Lung (tissue), 12 donors: ENCODE measurements around the gene COL11A1. TPM values are rescaled to one million over a fixed set of nuclear protein-coding genes. Genes with fewer than 3 reads are reported as not detected.

ENCODE experiments used
- ATAC-seq: fragments of 200-7000 bp; cut with Tn5 transposase; one replicate; pipeline ENCODE4 v1.9.1; 2020; ENCODE audit warnings: moderate number of reproducible peaks; ENCODE audit not compliant: insufficient read depth, low FRiP score
- DNase-seq, 3 donors: peaks; one replicate each; pipeline ENCODE4 v3.0.0-alpha.2; 2013 to 2017
- H3K27ac ChIP-seq, 2 donors: one replicate each; pipeline ENCODE4 v1.5.1; 2013; ENCODE audit warnings: mild to moderate bottlenecking in 2 of 2, moderate library complexity in 2 of 2, control low read depth in 1 of 2, inconsistent platforms in 1 of 2, low read depth in 1 of 2, low read length in 1 of 2
- H3K27me3 ChIP-seq, 3 donors: one replicate each; pipeline ENCODE4 v1.5.1; 2013; ENCODE audit warnings: low read length in 2 of 3; ENCODE audit not compliant: control insufficient read depth in 3 of 3, insufficient read depth in 3 of 3
- H3K36me3 ChIP-seq, 4 donors: one replicate each; pipeline ENCODE4 v1.5.1; 2013; ENCODE audit warnings: low read length in 4 of 4, mild to moderate bottlenecking in 1 of 4, moderate library complexity in 1 of 4; ENCODE audit not compliant: control insufficient read depth in 4 of 4, insufficient read depth in 4 of 4
- H3K4me1 ChIP-seq, 5 donors: one replicate each; pipeline ENCODE4 v1.5.1; 2013; ENCODE audit warnings: low read length in 5 of 5, mild to moderate bottlenecking in 2 of 5, moderate library complexity in 1 of 5; ENCODE audit not compliant: control insufficient read depth in 5 of 5, insufficient read depth in 5 of 5
- H3K4me3 ChIP-seq: one replicate; pipeline ENCODE4 v1.5.1; 2013; ENCODE audit warnings: mild to moderate bottlenecking, control low read depth, moderate library complexity
- H3K9ac ChIP-seq, 2 donors: one replicate each; pipeline ENCODE4 v1.5.1; 2013; ENCODE audit warnings: low read length in 2 of 2, control low read depth in 1 of 2; ENCODE audit not compliant: insufficient read depth in 1 of 2
- H3K9me3 ChIP-seq, 4 donors: one replicate each; pipeline ENCODE4 v1.5.1; 2013; ENCODE audit warnings: low read length in 3 of 4, mild to moderate bottlenecking in 1 of 4, moderate library complexity in 1 of 4; ENCODE audit not compliant: control insufficient read depth in 4 of 4, insufficient read depth in 3 of 4
- CTCF ChIP-seq: IDR thresholded peaks from 2 replicates; pipeline ENCODE4 v1.5.1; 2012; ENCODE audit warnings: mild to moderate bottlenecking; ENCODE audit errors: control extremely low read depth, extremely low read depth
- WGBS, 2 donors: extraction: QIAGEN DNeasy Blood & Tissue Kit; methylation state at CpG; one replicate each; pipeline ENCODE4 v1.1.7; 2013; 5-methylcytosine and 5-hydroxymethylcytosine counted together
- polyA plus RNA-seq, 2 donors: library from polyadenylated mRNA; stranded (reverse); fragments of 200-250 nt; gene quantifications; one replicate each; pipeline ENCODE4 v1.2.1, GENCODE V29; 2013
- total RNA-seq, 2 donors: library from RNA; depleted of rRNA in 1 of 2; stranded (reverse); fragments of >200 nt in 1 of 2; gene quantifications; one replicate each; pipeline ENCODE4 v1.2.1, GENCODE V29; 2014 to 2021
- donor health status: control.
- donor health status: control.
- donor health status: Bipolar disorder and iron deficiency.
- donor health status: healthy.
- donor health status: DM: yes; HTN: yes; CAD: no.

Gene COL11A1
- total and polyA plus RNA-seq, 4 donors, result 0.33 to 7.5 (median 0.70) TPM

DNA sequence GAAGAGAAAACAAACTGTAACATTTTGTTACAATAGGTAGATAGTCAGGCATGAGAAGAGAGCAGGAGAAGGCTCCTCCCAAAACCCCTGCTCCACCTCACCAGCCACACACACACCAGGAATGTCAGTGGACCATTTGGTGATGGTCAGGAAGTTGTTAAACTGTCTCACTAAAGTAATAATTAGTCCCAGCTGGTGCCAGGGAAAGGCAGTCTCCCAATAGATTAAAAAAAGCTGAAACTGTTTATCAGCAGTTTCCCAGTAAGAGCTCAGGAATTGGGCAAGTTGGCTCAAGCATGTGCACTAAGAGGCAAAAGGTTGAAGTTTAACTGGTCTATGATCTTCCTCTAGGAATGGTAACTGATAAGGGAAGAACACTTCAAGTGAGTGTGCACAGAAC lies 249.6 kb downstream of the COL11A1 start:
- H3K27ac ChIP-seq, result no peak overlapping the region
- H3K9me3 ChIP-seq, result peaks cover 0 to 5% (median 2%) of the 10 kb centered on the region in 4 donors
- H3K9ac ChIP-seq, result no peak overlapping the region
- H3K4me3 ChIP-seq, result no peak overlapping the region
- H3K36me3 ChIP-seq, result no peaks in the 10 kb centered on the region
- H3K27me3 ChIP-seq, result no peaks in the 10 kb centered on the region
- DNase-seq (no peak), ATAC-seq (no peak)
- no peak for TF ChIP-seq CTCF
- H3K4me1 ChIP-seq, result no peaks in the 10 kb centered on the region

DNA sequence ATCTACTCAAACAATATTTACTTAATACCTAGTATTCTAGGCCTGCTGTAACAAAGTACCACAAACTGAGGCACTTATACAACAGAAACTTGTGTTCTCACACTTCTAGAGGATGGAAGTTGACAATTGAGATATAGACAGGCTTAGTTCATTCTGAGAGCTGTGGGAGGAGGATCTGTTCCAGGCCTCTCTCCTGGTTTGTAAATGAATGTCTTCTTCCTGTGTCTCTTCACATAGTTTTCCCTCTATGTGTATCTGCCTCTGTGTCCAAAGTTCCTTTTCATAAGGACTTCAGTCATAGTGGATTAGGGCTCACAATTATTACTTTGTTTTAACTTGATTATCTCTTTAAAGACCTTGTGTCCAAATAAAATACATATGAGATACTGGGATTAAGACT lies 251.1 kb downstream of the COL11A1 start:
- ATAC-seq, result no peak
- no peak for TF ChIP-seq CTCF
- Histone ChIP-seq H3K9me3 (peaks cover 0 to 7% (median 2%) of the 10 kb centered on the region in 4 donors), H3K27ac (no peak overlapping the region), H3K36me3 (no peaks in the 10 kb centered on the region), H3K4me3 (no peak overlapping the region), H3K9ac (no peak overlapping the region), H3K27me3 (no peaks in the 10 kb centered on the region), H3K4me1 (no peaks in the 10 kb centered on the region)
- DNase-seq, result no peak

DNA sequence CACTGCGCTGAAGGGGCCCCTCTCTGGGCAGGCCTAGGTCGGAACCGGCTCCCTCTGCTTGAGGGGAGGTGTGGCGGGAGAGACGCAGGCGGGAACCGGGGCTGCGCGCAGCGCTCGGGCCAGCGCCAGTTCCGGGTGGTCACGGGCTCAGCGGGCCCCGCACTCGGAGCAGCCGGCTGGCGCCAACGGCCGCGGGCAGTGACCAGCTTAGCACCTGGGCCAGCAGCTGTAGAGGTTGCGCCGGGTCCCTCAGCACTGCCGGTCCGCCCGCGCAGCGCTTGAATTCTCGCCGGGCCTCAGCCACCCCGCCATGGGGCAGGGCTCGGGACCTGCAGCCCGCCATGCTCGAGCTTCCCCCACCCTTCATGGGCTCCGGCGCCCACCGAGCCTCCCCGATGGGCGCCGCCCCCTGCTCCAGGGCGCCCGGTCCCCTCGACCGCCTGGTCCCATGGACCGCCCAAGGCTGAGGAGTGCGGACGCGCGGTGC lies 254.6 kb downstream of the COL11A1 start:
- no peak for DNase-seq
- Histone ChIP-seq H3K27ac (no peak overlapping the region), H3K4me1 (no peaks in the 10 kb centered on the region), H3K9ac (no peak overlapping the region), H3K4me3 (no peak overlapping the region), H3K36me3 (no peaks in the 10 kb centered on the region), H3K9me3 (peaks cover 0 to 7% (median 2%) of the 10 kb centered on the region in 4 donors), H3K27me3 (no peaks in the 10 kb centered on the region)
- TF ChIP-seq CTCF, result no peak
- 90 to 93% methylated on average over 36 to 50 of the region's 50 CpGs for WGBS, 2 donors
- no peak for ATAC-seq

GRCh38 chr1:102853136-102853535 lies 255.2 kb downstream of the COL11A1 start:
- H3K9ac ChIP-seq, result no peak overlapping the region
- H3K36me3 ChIP-seq, result no peaks in the 10 kb centered on the region
- no peak overlapping the region for H3K4me3 ChIP-seq
- H3K27me3 ChIP-seq, result no peaks in the 10 kb centered on the region
- peak in 1 of 3 donors; percentile 3 for DNase-seq
- no peak overlapping the region for H3K27ac ChIP-seq
- TF ChIP-seq CTCF, result no peak
- no peak for ATAC-seq
- no peaks in the 10 kb centered on the region for H3K4me1 ChIP-seq
- peaks cover 0 to 7% (median 2%) of the 10 kb centered on the region in 4 donors for H3K9me3 ChIP-seq
